HG02885 (cell line): ENCODE data around the gene D2HGDH.
"Not testable (repeated sequence)": the region's sequence is repeated elsewhere in the genome, so short reads cannot be mapped to it uniquely, and the experiment has no call there.

Experiments
- ATAC-seq: cut with Tn5 transposase; IDR thresholded peaks from one replicate; pipeline ENCODE4 v1.9.1; 2021; ENCODE audit warnings: mild to moderate bottlenecking; ENCODE audit not compliant: unreplicated experiment, poor library complexity

D2HGDH gene

DNA sequence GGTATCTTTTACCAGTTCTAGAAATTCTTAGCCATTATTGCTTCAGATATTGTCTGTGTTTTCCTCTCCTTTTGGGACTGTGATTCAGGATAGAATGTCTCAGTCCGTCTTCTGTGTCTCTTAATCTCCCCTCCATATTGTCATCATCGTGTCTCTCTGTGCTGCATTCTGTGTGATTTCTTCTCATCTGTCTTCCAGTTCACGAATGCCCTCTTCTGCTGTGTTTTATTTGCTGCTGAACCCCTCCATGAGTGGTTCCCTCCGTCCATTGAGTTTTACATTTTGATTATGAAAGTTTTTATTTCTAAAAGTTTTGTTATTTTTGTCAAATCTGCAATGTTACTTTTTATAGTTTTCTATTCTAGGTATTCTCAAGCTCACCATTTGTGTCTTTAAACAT, 11.7 kb downstream of the D2HGDH start:
- no peak for ATAC-seq

DNA sequence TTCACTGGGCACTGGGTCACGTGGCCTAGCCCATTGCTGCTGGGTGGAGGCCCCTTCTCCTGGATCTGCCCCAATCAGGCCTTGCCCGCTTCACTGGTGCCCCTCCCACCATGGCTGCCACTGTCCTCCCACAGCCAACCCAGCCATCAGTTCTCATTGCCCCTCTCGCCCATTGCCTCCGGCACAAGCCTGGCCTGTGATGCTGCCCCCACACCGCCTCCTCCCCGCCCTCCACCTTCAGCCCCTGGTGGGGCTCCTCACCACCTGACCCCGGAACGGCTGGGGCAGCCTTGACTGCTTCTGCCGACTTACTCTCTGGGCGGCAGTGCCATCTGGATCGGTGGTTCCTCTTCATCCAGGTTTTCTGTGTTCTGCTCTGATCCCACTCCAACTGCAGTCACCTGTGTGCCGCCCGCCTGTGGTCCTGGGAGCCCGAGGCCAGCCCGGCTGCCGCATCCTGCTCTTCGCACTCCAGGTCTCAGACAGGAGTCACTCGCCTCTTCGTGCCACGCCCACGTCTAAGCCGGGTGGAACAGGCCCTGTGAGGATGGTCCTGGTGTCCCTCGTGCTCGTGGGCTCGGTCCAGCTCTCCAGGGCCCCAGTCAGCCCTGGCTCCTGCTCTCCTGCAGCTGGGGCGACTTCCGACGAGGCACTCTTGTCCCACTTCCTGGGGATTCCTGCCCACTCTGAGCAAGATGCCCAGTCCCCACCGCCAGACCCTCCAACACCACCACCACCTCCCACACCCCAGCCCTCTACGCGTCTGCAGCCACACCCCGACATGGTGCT, 14.2 kb downstream of the D2HGDH start:
- no peak for ATAC-seq

DNA sequence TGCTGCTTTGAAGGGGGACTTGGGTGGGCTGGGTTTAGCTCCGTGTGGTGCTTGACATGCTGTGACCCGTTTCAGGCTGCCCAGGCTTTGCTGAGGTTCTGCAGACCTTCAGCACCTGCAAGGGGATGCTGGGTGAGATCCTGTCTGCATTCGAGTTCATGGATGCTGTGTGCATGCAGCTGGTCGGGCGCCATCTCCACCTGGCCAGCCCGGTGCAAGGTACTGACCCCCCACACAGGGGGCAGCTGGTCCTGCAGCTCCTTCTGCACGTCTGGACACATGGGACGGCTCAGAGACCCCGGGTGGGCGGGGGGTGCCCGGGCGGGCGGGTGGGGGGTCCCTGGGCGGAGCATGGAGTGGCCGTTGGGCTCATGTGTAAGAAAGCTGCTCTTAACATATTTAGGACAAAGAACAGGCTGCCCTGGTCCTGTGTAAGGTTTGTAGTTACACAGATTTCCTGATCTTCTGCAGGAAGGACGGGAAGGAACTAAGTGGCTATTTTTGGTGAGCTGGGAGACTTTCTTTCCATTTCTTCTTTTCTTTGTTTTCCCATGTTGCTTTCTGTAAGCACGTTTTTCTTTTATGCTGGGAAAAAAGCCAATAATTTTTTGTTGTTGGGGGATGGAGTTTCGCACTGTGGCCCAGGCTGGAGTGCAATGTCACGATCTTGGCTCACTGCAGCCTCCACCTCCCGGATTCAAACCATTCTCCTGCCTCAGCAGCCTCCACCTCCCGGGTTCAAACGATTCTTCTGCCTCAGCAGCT, 15.8 kb downstream of the D2HGDH start:
- ATAC-seq: no peak

DNA sequence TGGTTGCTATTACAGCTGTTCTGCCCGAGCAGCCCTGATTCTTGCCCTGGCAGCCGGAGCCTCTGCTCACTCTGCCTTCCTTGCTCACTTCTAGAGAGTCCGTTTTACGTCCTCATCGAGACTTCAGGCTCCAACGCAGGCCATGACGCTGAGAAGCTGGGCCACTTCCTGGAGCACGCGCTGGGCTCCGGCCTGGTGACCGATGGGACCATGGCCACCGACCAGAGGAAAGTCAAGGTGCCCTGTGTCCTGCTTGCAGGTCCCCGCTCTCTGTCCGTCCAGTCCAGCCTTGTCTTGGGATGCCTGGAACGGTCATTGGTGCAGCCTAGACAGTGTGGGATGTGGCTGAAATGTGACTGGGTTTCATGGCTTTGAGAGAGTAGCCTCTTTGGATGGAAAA, 16.7 kb downstream of the D2HGDH start:
- ATAC-seq: no peak

DNA sequence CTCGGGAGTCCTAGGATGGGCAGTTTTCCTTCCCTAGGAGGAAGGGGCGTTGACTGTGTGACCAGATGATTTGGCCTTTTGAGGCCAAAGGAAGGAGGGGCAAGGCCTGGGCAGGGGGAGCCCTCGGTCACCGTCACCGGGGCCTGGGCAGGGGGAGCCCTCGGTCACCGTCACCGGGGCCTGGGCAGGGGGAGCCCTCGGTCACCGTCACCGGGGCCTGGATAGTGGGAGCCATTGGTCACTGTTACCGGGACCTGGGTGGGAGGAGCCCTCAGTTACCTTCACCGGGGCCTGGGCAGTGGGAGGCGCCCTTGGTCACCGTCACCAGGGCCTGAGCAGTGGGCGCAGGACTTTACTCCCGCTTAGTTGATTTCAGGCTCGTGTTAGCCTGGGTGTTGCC, 17.3 kb downstream of the D2HGDH start:
- no peak for ATAC-seq

DNA sequence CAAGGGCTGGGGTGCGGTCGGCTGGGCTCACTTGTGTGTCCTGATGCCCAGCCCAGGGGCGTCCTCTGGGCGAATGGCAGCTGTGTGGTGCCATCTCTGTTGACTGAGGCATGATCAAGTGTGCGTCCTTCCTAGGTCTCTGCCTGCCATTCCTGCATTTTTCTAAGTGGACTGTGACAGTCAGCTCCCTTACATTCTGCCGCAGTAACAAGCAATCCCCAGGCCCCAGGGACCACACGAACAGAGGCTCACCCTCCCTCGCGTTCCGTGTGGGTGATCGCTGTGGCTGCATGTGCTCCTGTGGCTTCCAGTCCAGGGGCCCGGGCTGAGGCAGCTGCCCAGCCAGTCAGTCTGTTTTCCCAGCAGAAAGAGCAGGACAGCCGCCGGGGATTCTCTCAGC, 17.8 kb downstream of the D2HGDH start:
- ATAC-seq: no peak

DNA sequence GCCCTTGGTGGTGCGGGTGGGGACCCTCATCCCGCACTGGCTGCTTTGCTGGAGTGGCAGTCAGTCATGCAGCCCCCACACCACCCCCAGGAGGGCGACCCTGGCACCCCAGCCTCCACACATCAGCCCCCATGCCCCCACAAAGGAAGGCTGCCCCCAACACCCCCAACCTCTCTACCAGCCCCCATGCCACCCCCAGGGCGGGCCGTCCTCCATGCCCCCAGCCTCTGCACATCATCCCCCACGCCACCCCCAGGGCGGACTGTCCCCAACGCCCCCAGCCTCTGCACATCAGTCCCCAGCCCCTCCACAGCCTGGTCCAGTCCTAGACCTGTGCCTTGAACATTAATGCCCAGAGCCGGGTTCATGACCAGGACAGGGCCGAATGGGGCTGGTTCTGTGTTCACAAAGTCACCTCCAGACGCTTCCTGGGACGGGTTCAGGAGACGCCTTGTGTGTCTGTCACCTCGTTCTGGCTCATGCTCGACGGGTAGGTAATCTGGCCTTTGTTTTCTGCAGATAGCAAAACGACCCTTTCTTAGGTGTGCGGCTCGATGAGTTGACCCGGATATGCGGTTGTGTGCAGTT, 18.4 kb downstream of the D2HGDH start:
- no peak for ATAC-seq

DNA sequence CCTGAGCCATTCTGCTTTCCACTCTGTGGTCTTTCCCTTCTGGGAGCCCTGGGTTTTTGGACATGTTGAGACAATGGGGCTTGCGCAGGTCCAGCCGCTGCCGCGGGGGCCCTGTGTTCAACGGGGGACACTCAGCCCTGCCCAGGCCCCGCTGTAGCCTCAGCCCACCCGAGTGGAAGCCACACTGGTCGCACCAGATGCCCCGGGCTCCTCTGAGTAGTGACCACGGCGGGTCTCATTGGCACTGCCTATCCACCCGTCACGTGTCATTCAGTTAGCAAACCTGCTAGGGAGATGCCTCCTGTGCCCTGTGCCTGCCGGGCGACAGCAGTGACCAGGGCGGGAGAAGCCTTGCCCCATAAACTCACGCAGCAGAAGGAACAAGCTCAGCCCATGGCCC, 19.1 kb downstream of the D2HGDH start:
- ATAC-seq: no peak

DNA sequence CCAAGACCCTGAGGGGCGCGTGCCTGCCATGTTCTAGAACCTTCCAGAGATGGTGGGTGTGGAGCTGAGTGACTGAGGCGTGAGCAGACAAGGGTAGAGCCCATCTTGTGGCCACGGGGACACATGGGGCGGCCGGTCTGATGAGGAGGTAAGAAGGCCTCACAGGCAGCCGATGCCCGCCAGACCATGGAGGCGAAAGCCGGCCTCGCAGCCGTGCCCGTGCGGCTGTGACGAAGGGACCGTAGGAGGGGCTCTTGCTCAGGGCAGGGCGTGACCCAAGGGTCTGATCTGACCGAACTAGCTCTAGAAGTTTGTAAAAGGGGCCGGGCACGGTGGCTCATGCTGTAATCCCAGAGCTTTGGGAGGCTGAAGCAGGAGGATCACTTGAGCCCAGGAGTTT, 19.6 kb downstream of the D2HGDH start:
- no peak for ATAC-seq

DNA sequence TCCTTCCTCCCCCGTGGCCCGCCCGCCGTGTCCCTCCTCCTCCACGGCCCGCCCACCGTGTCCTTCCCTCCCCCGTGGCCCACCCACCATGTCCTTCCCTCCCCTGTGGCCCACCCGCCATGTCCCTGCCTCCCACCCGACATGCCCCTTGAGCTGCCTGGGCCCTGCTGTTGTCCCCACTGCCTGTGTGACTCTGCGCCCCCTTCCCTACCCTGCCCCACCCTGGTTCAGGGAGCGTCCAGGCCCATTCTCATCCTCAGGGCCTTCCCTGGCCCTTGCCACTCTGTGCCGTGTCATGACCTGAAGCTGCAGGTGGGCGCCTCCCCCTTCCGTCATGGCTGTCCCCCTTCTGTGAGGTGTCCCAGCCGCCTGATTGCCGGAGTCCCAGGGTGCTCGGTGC, 20.7 kb downstream of the D2HGDH start:
- ATAC-seq: no peak

DNA sequence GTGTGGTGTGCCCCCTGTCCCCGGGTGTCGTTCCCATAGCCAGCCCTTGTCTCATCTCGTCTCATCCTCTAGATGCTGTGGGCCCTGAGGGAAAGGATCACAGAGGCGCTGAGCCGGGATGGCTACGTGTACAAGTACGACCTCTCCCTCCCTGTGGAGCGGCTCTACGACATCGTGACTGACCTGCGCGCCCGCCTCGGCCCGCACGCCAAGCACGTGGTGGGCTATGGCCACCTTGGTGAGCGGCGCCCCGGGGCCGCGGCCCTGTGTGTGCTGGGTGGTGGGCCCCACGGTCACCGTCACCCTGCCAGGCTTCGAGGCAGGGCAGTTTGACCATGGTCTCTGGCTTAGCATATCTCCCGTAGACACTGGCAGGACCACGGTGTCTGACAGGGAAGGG, 21.3 kb downstream of the D2HGDH start:
- no peak for ATAC-seq

DNA sequence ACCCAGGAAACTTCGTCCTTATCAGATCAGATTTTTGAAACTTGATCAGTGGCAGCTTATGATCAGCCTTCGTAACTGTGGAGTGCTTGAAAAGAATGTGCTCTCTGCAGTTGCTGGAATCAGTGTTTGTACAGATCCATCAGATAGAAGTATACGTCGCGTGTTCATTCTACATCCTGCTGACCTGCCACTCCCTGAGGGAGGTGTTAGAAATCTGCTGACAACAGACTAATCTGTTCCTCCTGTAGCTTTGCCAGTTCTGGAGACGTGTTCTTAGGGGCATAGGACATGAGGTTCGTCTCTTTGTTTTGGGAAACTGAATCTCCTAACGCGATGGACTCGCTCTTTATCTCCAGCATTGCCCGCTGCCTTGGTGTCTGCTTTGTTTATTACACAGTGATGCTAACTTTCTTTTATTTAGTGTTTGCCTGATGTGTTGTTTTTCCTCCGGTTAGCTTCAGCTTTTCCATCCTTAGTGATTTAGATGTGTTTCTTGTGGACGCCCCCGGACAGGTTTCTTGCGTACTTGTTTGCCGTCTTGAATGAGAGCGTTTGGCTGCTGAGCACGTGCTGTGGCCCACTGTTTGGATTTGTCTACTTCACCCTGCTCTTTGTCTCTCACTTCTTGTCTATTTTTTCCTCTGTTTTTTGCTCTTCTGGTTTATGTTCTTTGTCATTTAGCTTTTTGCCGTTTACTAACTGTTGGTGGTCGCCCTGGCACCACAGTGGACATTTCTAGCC, 24.8 kb downstream of the D2HGDH start:
- ATAC-seq: no peak

DNA sequence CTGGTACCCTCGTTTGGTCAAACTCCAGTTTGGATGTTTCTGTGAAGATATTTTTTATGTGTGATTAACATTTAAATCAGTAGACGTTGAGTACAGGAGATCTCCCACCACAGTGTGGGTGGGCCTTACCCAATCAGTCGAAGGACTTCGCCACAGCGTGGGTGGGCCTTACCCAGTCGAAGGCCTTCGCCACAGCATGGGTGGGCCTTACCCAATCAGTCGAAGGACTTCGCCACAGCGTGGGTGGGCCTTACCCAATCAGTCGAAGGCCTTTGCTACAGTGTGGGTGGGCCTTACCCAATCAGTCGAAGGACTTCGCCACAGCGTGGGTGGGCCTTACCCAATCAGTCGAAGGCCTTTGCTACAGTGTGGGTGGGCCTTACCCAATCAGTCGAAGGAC, 25.5 kb downstream of the D2HGDH start:
- not testable (repeated sequence) for ATAC-seq

DNA sequence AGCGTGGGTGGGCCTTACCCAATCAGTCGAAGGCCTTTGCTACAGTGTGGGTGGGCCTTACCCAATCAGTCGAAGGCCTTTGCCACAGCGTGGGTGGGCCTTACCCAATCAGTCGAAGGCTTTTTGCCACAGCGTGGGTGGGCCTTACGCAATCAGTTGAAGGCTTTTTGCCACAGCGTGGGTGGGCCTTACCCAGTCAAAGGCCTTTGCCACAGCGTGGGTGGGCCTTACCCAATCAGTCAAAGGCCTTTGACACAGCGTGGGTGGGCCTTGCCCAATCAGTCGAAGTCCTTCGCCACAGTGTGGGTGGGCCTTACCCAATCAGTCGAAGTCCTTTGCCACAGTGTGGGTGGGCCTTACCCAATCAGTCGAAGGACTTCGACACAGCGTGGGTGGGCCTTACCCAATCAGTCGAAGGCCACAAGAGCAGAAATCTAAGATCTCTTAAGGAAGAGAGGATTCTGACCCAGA, 25.9 kb downstream of the D2HGDH start:
- no peak for ATAC-seq

DNA sequence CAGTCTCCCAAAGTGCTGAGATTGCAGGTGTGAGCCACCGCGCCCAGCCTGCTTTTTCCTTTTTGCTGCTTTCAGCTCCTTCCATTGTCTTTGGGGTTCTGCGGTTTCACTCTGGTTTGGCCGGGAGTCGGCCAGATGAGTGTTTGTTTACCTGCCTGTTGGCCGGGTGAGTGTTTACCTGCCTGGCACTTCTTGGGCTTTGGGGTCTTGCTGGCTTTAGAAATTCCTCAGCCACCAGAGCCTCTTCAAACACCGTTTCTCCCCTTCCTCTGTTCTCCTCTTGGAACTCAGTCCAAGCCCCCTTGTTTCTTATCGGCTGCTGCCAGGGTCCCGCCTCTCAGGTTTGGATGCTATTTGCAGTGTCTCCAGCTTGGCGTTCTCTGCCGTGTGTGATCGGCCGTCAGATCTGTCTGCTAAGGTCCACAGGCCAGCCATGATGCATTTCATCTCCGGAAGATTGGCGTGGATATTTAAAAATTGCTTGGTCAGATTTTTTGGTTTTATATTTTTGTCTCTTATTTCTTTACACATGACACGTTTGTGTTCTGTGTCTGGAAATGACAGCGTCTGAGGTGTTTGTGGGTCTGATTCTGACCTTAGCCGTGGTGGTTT, 28.0 kb downstream of the D2HGDH start:
- ATAC-seq: no peak

DNA sequence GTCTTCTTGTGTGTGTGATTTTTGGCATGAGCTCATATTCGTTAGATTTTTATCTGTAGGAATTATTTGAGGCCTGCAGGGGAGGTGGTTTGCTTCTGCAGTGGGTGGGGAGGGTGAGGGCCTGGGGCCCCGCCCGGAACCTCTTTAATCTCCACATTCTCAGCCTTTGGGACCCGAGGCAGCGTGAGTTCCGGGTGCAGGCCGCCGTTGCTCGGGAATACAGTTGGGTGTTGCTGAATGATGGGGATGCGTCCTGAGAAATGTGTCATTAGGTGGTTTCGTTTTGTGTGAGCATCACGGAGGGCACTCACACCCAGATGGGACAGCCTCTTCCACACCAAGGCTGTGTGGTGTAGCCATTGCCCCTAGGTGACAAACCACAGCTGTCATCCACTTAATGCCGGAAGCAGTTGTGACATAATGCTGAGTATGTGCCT, 28.5 kb downstream of the D2HGDH start:
- no peak for ATAC-seq

DNA sequence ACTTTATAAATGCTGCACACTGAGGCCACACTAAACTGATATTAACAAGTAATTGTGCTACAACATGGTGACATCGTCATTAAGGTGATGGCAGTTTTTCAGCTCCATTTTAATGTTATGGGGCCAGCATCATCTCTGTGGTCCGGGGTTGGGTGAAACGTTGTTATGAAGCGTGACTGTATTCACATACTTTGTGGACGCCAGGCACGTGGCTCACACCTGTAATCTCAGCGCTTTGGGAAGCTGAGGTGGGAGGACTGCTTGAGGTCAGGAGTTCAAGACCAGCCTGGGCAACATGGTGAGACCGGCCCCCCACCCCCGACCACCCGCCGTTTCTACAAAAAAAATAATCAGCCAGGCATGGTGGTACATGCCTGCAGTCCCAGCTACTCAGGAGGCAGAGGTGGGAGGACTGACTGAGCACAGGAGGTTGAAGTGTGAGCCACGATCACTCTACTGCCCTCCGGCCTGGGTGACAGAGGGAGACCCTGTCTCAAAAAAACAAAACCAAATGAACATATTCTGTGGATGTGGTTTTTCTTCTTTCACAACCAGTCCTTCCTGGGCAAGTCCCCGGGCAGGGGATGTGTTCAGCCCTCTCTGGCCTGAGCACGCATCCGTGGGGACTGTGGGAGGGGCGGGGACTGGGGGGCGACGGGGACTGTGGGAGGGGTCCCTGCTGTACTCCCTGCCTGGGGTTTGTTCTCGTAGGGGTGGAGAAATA, 29.3 kb downstream of the D2HGDH start:
- ATAC-seq: no peak

DNA sequence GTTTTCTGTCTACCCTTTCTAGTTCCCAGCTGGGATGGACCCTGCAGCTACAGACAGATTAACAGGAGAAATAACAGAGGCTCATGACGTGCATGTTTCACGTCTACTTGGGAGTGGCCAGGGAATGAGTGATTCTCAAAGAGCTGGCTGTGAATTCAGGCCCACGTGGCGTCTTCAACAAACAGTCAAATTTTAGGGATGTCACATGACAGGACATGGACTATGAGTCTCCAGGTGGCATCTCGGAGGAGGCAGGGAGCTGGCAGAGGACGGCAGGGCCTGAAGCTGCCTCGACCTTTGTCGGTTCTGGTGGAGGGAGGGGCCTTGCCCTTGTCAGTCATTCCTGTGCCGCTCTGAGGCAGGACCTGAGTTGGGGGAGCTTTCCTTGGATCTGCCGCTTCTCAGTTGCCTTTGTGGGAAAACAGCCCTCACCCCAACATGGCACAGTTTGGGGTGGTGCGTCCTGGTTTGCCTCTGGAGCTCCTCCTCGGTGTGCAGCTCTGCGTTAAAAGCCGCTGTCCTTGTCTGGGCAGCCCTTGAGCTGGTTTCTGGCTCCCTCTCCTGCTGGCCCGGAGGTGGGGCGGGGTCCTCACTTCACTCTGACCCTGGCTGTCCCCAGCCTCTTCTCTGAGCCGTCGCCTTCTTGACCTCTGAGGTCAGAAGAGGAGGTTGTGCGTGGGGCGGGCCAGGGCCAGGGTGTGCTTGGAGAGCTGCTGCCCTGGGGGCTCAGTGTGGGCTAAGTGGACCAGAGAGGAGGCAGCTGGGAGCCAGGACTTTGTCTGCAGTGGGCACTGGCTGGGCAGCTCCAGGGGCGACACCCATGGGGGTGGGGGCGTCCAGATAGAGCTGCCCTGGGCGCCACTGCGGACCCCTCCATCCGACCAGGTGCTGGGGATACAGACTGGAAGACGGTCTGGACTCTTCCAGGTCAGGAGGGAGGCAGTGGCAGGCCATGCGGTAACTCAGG, 30.1 kb downstream of the D2HGDH start:
- ATAC-seq: no peak
